ENCODE data around the gene IRF2BP2.
A peak's percentile ranks its signal among the peaks of the same experiment; 100 is the strongest.

- TF ChIP-seq CTCF (IDR thresholded peaks at IDR 0.05) (peak in 2 of 6 experiments; percentile 7 to 22), POLR2AphosphoS5 (IDR thresholded peaks at IDR 0.05) (peak; percentile 72 to 96)
These were observed at the start of gene IRF2BP2 for GRCh38 chr1:234610061-234610665.
